NOMO-1 (cell line): ENCODE data around the gene STEAP1B.
"Not testable (repeated sequence)": the region's sequence is repeated elsewhere in the genome, so short reads cannot be mapped to it uniquely, and the experiment has no call there.

Source experiments
- DNase-seq, 2 experiments: peaks; one replicate each; lab custom pipeline; 2025; ENCODE audit not compliant: unreplicated experiment in 2 of 2; lab: John Stamatoyannopoulos, UW

STEAP1B gene

DNA sequence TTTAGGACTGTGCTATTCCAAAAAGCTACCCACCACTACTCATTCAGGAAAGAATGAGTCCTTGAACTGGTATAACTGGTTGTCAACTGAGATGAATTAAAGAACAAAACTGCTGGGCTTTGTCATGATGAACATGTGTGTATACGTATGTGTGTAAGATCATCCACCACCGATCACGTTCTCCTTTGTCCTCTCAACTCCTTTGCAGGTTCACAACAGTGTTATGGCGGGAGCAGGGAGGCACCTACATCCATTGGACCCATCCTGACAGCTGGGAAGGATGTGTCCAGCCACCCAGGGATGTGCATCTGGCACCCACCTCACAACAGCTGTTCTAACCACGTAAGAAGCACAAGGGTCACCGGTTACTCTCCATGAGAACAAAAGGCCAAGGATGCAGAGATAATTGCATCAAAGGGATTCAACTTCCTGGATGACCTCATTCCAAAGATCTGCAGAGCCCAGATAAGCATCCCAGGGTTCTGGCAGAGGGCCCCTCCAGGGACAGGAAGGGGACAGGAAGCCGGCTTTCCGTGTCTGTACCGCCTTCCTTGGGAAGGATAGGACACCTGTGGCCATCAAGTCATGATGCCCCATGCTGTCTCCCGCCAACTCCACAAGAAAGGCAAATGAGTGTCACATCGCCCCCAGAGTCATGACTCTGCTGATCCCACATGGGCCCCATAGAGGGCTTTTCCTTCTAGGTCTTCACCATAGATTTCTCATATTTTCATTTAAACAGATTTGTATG lies 66.1 kb downstream of the STEAP1B start:
- DNase-seq, result no peak

DNA sequence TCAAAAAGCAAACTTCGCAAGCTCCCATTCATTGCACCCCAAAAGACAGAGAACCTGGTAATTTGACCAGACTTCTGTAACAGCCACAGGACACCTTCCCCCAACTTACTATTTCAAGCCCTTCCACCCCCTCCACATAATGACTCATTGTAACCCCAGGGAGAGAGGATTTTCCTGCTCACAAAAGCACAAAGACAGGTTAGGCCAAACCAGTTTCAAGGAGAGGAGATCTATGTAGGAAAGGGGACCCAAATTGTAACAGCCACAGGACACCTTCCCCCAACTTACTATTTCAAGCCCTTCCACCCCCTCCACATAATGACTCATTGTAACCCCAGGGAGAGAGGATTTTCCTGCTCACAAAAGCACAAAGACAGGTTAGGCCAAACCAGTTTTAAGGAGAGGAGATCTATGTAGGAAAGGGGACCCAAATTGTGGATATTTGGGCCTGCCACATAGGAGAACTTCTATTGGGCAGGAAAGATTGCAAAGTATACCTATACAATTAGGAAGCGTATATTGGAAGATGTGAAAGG lies 66.8 kb downstream of the STEAP1B start:
- DNase-seq, result not testable (repeated sequence)

GRCh38 chr7:22432203-22432718 lies 67.7 kb downstream of the STEAP1B start:
- DNase-seq, result no peak

GRCh38 chr7:22430457-22430856 lies 69.5 kb downstream of the STEAP1B start:
- no peak for DNase-seq

- DNase-seq, result no peak
Observed at GRCh38 chr7:22429386-22429785, 70.6 kb downstream of the STEAP1B start.

- DNase-seq, result no peak
Observed at GRCh38 chr7:22427855-22428254, 72.1 kb downstream of the STEAP1B start.

DNA sequence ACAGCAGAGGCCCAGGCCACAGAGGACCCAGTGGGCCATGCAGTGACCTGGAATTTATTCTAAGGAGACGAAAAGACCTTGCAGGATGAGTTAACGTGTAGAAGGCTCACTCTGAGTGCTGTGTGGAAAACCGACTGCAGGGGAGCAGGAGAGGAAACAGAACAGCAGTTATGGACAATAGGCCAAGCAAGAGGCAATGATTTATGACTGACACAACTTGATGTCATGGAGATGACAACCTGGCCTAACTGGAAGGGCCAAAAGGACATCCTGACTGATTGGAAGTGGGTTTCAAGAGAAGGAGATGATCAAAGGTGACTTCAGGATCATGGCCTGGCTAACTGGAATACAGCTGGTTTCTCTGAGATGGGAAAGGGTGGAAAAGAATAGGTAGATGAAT lies 72.9 kb downstream of the STEAP1B start:
- no peak for DNase-seq

- peak; percentile 3 to 37 for DNase-seq
Observed at GRCh38 chr7:22426463-22427094, 73.4 kb downstream of the STEAP1B start.

GRCh38 chr7:22425361-22425760 lies 74.6 kb downstream of the STEAP1B start:
- no peak for DNase-seq

GRCh38 chr7:22422831-22423615 lies 77.0 kb downstream of the STEAP1B start:
- no peak for DNase-seq

DNA sequence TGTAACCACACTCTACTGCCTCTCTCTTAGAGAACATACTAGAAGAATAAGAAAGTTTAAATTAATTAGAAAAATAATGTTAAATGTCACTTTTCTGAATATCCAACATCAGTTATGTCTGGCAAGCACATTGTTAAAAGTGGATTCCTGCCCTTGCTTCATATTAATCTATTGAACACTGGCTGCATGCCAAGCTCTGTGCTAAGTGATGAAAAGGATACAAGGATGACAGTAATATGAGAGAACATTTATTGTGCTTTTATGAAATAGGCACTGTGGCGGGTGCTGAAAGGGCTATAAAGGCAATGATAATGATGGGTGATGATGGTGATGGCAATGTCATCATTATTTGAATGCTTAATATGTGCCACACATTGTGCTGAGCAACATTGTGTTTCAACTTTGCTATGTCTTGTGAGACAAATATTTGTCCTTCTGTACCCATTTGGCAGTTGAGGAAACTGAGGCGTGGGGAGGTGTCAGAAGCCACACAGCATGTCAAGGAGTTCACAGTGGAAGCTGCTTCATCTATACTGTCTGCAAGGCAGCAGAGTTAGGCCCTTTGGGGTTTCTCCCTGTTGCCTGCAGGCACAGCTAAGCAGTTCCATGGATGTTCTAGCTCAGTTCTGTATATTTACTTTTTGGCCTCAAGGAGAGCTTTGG lies 78.9 kb downstream of the STEAP1B start:
- DNase-seq, result no peak

DNA sequence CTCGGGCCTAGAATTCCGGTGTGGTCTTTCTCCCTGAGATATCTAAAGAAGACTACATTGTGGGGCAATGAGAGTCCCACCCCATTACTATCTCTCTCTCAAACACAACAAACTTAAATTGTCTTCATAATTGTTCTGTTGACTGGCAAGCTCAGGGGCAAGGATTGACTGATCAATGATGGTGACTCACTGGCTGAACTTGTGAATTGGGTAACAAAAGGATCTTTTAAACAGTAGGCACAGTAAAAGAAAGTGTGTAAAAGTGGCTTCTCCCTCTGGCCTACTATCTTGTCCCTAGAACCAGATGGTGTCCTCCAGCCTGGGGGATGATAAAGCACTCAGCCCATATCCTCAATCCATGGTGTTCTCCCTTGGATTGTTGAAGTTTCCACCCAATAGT lies 80.0 kb downstream of the STEAP1B start:
- DNase-seq, result no peak

- DNase-seq, result no peak
Observed at GRCh38 chr7:22419488-22419887, 80.5 kb downstream of the STEAP1B start.

- DNase-seq, result no peak
Observed at GRCh38 chr7:22418251-22419046, 81.5 kb downstream of the STEAP1B start.

DNA sequence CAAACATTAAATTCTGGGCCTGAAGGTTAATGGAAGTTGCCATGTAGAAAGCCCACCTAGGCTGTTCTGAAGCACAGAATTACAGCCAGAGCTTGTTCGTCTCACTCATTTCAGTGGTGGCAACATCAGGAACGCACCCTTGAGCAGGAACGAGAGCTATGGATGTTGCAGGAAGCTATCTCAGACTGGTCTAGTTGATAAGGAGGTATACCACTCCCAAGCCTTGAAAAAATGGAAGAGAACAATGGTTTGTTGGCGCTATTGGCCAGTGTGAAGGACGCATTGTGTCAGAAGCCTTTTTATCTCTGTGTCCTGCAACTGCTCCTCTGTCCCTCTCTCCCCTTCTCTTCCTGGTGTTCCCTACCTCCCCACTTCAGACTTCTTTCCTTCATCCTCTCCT lies 82.1 kb downstream of the STEAP1B start:
- no peak for DNase-seq

- no peak for DNase-seq
Observed at GRCh38 chr7:22417349-22417748, 82.6 kb downstream of the STEAP1B start.

- DNase-seq, result no peak
Observed at GRCh38 chr7:22414424-22414823, 85.6 kb downstream of the STEAP1B start.

GRCh38 chr7:22413211-22413610 lies 86.8 kb downstream of the STEAP1B start:
- DNase-seq, result no peak

GRCh38 chr7:22411977-22412693 lies 87.9 kb downstream of the STEAP1B start:
- DNase-seq, result no peak
